Ammon's horn (tissue), 1 donor: ENCODE measurements around the gene RTL5.

Source experiments
- DNase-seq: peaks from one replicate; pipeline ENCODE4 v3.0.0-alpha.2; 2016; ENCODE audit warnings: low spot score

RTL5 gene

DNA sequence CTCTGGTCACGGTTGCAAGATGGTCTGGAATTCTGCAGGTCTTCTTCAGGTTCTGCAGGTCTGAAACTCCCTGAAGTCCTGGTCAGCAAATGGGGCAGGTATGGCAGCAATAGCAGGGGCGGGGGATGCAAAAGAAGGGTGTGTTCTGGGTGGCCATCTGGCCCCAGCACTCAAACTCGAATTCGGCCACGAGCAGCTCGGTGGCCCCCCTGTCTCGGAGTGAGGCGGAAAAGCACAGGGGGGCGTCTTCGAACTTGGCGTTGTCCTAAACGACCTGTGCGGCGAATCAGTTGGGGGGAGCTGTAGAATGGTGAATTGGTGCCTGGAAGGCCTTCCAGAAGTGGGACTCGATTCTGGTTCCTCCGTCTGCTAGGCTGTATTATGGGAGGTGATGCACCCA is 2.1 kb downstream of the RTL5 start:
- no peak for DNase-seq

DNA sequence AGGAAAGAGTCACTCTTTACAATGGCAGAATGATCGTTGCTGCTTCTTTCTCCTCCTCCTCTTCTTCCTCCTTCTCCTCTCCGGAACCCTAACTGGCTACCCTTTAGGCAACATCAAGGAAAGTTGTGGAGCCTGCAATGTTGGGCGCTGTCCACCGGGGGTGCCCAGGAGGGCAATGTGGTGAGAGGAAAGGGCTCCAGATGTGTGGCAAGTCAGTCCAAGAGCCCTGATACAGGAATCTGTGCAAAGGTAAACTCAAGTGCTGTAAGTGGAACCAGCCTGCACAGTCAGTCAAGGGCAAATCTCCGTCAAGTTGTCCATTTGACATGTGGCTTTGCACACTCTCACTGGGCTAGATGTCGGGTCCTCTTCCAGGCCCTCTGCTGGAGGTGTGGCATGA is 2.8 kb downstream of the RTL5 start:
- no peak for DNase-seq

DNA sequence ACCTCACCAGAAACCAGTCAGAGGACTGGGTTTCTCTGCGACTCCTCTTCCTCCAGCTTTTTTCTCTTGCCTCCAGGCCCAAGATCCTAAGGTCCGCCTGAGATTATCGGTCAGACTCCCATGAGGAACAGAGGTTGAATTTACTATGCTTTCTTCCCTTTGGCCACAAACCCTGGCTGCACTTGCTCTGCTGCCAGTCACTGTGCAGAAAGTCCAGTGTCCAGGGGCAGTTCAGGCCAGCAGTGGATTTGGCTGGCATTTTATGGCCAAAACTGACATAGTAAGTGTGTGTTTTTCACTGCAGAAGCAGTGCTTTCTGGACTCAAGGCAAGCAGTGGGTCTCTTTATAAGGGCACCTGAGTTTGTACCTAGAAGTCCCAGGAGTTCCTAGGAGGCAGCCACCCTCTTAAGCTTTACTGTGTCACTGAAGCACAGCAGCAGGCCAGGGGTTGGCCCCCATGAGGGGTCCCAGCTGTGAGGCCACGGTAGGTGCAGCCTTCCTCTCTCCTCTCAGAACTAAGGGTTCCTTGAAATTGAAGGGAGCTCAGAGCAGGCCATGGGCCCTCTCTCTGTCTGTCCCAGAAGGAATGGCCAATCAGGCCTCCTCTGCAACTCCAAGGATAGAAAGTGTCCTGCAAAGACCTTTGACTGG is 3.4 kb downstream of the RTL5 start:
- no peak for DNase-seq

DNA sequence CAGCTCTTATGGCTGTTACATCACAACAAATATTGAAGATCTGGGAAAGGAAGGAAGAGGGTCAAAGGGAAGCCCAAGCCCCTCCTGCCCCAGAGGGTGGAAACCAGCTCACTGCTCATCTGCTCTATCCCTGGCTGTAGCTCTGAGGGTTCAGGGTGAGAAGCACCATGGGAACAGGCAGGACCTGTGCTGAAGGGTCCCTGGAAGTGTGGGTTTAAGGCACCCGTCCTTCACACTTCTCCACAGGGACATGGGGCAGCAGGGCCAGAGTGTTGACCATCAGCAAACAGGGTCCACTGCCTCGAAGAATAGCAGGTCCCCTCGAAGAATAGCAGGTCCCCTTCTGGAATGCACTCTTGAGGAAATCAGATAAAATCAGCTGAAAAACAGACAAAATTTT is 4.4 kb downstream of the RTL5 start:
- no peak for DNase-seq

DNA sequence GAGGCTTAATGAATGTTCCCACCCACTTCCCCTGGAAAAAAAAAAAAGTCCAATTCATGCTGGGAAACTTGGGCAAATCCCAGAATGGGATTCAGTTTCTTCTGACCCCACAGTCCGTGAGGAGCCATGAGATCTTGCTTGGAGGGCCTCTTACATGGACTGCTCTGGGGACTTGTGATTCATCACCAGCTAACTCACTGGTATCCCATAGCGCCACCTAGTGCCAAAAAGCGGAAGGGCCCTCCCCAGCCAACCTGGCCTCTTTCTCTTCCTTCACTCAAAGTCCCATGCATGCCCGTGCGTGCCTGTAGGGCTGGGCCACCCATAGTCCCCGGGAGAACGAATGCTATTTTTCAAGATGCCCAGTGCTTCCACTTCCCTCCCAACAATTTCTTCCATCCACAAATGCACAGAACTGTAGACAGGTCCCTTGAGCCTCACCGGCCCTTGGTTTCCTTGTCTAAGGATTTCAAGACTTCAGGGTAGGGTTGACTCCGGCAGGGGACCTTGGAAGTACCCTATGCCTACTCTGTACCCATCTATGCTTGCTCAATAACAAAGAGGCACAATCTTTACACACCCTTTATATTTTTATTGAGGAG is 5.1 kb downstream of the RTL5 start:
- DNase-seq, result peak; percentile 83

DNA sequence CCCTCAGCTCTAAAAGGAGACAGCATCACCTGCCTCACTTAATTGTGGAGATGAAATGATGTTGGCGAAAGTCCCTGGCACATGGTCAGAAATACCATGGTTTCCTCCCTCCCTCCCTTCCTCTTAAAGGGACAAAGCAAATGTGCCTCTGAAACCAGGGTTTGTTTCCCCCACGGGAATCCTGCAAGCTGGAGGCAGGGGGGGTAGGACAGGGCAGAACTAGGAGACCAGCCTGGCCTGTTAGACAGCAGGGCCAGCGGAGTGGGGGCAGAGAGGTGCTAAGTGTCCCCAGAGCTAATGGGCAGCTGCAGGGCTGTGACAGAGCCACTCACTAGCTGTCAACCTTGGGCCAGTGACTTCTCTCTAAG is 5.7 kb downstream of the RTL5 start:
- DNase-seq, result no peak

DNA sequence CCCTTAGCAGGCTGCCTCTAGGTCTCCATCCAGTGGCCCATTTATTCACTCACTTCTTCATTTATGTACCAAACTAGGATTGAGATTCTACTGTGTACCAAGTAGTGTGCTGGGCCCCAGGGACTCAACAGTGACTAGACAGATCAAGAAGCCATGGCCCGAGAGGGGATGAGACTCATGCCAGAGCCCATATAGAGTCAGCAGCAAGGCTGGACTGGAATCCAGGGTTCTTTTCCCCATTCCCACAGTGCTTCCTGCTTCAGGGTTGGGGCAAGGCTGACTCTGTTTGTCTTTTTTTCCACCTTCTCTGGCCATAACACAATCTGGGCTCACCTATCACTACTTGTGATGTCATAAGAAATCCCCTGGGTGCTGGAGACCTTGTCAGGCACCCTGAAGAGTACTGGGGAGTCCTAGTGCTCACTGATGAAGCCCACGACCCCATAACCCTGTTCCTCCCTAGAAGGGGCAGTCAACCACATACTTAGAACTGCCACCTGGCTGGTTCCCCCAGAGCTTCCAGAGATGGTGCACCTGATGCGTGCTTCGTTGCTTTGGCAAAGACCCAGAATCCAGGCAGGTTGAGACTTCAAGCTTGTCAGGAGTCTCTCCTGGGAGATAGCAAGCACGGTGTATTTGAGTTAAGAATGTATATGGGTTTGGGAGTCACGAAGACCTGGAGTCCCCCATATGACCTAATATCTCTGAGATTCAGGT is 6.2 kb downstream of the RTL5 start:
- no peak for DNase-seq

DNA sequence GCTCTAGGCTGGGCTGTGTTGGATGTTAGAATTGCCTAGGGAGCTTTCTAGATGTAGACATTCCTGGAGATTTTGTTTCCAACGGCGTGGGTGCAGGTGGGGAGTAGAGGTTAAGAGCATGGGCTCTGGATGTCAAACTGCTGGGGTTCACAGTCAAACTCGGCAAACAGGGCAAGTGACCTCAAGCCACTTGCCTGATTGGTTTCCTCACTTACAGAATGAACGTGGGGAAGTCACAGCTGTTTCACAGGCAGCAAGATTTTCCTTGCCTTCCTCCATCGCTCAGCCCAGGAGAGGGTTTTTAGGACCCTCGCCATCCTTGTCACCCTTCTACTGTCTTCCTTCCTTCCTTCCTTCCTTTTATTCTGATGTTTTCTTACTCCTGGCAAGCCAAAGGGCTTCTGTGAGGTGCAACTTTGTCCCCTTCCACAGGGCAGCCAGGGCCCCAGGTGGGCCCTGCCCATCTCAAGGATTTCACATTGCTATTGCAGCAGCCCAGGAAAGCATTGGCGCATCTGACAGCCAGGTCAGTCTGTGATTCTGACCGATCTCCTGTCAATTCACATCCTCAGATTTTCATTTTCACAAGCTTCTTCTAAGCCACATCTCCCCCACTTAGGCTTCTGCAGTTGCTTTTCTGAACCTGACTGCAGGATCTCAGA is 7.0 kb downstream of the RTL5 start:
- DNase-seq, result no peak

DNA sequence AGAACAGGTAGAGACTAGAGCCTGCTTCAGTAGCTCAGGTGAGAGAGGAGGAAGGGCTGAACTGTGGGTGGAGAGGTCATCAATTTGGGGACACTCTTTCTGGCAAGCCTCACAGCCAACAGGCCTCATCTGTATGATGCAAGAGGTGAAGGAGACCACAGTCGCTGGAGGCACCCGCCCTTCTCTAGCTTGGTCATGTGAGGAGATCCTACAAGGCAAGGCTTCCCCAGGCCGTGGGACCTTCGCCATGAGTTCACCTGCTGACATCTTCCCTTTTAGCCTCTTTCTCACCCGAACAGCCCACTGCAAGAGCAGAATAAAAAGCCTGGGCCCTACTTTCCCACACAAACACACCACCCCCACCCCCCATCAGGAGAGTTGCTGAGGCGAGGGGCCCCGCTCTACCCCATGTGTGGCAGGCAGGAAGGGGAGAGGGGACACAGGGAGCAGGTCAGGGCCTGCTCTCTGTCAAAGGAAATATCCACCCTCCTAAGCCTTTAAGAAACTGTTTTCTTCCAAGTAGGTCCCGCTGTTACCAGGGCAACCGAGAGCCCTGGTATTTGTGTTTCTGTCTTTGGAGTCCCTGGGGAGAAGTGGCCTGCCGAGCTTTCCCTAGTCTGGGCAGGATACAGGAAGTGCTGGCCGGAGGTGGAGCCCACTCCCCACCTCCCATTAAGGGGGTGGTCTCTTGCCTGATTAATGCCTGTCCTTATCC is 8.1 kb downstream of the RTL5 start:
- DNase-seq, result no peak

DNA sequence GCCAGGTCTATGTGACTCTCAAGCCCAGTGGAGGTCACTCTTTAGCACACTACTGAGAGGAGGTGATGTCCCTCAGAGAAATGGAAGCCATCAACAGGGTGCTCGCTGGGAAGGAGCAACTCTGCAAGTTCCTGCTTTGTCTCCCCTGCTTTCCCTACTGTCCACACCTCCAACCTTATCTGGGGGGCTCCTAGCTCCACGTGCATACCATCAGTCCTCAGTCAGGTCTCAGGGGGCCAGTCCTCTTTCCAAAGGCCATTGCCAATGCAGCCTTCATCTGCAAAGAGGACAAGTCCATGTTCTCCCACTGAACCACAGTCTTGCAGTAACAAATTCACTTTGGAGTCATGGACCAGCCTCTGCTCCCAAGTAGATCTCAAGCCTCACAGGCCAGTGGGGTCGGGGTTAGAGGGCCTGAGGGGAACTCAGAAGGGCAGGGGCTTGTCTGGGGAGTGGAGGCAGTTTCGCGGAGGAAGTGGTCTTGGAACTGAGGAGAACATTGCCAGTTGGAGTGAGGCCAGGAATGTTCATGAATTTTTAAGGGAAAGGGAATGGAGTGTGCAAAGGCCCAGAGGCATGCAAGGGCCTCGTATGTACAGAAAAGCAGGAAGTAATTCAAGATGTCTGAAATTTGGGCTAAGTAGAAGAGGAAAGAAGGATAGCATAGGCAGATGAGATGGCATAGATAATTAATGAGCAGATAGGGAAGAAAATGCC is 8.9 kb downstream of the RTL5 start:
- no peak for DNase-seq

DNA sequence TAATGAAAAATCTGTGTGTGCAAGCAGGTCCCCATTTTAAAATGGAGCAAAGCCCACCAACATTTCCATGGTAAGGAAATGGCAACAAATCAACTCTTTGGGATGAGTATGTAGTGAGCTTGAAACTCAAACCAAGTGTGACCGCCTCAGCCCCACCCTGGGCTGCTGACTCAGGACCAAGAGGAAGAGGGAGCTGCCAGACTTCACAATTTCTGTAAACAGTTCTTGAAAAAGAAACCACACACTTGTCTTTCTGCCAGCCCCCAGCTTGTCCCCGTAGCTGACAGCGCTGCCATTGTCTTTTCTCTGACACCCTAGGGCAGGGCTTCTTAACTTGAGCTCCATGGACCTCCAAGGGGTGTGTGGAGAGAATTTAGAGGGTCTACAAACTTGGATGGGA is 10.3 kb downstream of the RTL5 start:
- peak; percentile 64 for DNase-seq

DNA sequence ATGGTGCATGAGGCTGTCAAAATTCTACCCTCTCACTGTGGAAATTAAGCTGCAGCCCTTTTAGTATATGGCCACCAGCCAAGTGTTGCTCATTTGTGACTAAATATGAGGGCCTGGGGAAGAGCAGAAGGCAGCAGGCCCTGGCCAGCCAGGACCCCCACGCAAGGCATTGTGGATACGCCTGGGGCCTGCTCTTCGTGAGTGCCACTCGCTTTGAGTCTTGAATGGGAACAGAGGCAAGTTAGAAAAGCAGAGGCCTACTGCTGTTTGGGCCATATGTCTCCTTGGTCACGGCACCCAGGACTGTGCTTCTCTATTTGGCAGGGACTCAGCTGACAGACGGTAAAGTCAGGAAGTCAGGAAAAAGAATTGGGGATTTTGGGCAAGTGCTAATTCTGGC is 10.9 kb downstream of the RTL5 start:
- no peak for DNase-seq

DNA sequence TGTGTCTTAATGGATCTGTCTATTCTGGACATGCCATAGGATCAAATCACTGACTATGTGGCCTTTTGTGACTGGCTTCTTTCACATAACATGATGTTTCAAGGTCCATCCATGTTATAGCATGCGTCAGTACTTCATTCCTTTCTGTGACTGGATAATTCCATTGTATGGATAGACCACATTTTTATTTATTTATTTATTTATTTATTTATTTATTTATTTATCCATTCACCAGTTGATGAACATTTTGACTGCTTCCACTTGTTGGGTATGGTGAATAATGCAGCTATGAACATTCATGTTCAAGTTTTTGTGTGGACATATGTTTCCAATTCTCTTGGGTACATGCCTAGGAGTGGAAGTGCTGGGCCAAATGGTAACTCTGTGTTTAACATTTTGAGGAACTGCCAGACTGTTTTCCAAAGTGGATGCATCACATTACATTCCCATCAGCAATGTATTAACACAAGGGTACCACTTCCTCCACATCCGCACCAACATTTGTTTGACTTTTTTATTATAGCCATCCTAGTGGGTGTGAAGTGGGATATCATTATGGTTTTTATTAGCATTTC is 14.0 kb downstream of the RTL5 start:
- DNase-seq, result no peak

DNA sequence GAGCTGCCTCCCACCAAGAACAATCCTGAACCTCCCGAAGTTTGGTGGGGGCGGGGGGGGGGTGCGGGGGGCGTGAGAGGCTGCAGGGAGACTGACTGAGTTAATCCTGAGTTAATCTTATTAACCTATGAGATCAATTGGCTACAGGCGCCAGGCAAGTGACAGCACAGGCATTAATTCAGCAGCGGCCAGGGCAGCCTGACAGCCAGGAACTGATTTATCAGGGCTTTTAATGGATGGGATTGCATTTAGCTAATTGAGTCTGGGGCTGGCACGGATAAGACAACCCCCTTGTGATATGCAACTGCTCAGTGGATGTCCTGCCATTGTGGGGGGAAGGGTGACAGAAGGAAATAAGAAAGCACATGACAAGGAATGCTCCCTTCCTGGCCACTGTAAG is 16.3 kb downstream of the RTL5 start:
- DNase-seq, result no peak

DNA sequence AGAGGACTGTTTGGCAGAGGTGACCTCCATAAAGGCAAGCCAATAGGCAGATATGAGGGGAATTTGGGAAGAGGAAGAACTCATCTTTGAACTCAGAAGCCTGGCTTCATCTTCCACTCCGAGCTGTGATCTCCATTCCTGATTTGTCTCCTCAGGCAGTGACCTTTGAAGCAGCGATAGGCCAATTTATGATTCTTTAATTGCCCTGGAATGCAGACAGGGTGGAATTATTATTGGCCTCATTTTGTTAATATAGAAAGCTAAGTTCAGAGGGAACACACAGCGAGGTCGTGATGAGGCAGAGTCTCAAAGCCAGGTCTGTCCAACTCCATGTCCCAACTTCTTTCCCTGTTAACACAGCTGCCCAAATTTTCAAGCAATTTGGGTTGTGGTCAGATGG is 16.9 kb downstream of the RTL5 start:
- DNase-seq, result no peak

DNA sequence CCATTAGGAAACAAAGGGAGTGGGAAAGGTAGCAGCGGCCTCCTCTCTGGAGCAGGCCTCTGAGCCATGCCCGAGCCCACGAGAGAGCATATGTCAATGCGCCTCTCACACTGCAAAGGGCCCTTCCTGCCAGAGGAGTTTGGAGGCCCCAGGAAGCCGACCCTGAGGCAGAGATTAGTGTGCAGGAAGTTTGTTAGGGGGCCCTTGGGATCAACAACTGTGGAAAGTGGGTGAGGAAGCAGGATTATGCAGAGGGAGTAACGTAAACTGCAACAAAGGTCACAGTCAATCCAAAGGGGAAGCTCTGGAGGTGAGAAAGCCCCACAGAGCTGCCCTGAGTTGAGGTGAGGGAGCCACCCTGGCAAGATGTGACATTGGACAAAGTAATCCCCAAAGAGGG is 17.4 kb downstream of the RTL5 start:
- DNase-seq, result no peak

DNA sequence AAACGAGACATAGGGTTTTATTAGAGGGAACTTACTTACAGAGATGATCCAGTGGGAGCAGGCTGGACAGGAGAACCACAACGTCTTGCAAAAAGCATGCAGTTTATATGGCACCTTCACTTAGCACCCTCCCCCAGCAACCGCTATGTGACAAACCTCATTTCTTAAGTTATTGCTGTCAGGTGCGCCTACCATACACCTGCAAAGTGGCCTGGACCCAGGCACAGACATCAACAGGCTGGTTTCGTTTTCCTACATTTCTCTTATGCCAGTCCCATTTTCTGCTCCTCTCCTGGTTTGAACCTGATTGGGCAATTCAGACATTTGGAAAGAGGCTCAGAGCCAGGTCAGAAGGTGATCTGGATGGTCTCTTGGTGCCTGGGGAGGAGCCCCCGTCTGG is 18.3 kb downstream of the RTL5 start:
- DNase-seq, result no peak

DNA sequence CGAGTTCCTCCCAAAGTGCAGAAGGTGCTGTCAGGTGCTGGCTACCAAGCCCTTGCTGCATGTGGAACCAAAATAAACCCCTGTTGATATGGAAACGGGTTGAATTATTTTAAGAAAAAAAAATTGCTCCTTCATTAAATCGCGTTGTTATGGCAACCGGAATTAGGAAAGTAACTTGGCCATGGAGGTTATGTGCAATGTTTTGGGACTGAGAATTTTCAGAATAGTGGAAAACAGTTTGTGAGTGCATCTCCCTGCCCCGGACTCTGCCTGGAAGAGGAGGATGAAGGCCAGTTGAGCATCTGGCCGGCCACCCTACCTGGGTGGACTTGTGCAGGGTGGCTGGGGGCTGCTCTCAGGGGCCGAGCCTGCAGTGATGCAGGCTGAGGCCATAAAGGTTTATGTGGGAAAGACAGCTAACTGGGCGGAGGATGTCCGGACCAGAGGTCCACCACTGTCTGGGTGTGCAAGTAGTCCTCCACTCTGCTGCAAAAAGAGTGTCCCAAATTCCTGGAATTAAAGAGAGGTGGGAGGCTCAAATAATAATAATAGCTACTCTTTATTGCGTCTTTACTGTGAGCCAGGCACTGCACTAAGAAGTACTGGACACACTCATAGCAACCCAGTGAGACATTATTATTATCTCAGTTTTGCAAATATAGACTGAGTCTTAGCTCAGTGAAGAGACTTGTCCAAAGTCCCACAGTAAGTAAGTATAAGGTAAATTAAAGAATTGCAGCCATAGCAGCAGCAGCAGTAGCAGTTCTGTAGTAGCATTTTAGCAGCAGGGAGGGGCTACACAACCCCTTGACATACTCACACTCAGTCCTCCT is 20.6 kb downstream of the RTL5 start:
- DNase-seq, result no peak

DNA sequence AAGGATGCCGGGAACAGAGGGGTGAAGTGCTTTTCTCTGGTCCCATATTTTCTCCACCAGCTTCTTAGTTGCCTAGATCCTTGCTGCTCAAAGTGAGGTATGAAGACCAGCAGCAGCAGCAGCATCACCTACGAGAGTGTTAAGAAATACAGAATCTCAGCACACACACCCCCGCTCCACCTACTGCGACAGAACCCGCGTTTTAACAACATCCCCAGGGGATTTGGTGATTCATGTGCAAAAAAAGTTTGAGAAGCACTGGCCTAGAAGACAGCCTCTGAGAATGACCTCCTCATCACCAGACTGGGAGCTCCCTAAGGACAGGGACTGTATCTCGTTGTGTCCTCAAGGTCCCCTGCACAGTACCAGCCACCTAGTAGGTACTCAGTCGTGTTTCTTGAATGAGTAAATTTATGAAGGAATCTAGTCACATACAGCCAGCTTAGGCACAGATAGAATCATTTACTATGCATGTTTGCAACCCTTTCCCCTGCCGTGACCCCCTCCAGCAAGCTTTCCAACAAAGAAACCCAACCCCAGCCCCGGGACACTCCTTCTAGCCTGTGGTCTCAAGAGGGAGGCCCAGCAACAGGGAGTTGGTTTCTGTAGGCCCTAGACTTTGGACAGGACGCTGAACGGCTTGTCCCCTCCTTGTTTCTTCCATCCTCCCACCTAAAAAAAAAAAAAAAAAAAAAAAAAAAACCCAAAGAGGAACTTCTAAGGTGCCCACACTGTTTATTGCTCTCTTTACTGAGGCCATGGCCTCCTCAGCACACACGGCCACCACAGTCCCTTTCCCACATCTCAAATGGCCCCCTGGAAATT is 21.5 kb downstream of the RTL5 start:
- DNase-seq, result no peak

DNA sequence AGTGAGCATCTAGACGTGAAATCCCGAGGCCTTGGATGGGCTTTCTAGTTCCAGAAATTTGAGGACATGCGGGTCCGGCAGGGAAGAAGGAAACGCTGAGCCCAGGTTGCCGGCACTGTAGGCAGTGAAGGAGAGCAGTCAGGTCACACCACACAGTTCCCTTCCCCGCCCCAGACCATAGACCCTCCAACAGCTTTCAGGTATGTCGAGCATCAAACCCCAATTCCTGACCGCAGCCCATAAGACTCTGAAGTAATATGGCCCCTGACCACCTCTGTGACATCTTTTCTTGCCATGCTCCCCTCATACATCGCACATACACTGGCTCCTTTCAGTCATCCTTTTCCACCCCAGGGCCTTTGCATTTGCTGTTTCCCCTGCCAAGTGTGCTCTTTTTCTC is 23.0 kb downstream of the RTL5 start:
- DNase-seq, result no peak
